ENCODE data around the gene KIF18B.

DNA sequence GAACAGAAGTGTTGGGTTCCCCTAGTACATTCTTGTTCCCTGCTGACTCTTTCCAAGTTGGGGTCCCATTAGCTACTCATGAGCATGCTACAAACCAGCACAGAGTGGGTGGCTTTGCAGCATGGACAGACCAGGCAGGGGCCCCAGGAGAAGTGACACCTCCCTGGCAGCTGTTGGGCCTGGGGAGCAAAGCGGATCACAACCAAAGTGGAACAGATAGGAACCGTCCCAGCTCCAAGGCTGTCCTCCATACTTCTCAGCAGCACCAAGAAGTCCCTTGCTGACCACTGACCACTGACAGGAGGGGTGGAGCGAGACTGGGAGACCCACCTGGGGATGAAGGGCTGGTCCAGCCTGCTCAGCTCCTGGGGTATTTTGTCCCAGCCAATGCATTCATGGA lies 19.9 kb downstream of the KIF18B start:
- TF ChIP-seq, protein P1, sequence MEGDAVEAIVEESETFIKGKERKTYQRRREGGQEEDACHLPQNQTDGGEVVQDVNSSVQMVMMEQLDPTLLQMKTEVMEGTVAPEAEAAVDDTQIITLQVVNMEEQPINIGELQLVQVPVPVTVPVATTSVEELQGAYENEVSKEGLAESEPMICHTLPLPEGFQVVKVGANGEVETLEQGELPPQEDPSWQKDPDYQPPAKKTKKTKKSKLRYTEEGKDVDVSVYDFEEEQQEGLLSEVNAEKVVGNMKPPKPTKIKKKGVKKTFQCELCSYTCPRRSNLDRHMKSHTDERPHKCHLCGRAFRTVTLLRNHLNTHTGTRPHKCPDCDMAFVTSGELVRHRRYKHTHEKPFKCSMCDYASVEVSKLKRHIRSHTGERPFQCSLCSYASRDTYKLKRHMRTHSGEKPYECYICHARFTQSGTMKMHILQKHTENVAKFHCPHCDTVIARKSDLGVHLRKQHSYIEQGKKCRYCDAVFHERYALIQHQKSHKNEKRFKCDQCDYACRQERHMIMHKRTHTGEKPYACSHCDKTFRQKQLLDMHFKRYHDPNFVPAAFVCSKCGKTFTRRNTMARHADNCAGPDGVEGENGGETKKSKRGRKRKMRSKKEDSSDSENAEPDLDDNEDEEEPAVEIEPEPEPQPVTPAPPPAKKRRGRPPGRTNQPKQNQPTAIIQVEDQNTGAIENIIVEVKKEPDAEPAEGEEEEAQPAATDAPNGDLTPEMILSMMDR (conservative IDR thresholded peaks at IDR 0.05): no peak
- TF ChIP-seq EZH2 (IDR thresholded peaks at IDR 0.05; ENCODE audit: low read depth): no peak
